ENCODE results near the gene JMJD7.

GRCh38 chr15:41847981-41848380 is 20.1 kb downstream of the JMJD7 start:
- TF ChIP-seq POLR2A (IDR thresholded peaks at IDR 0.05; ENCODE audit: low read depth, low read length) (no peak), POLR2AphosphoS5 (IDR thresholded peaks at IDR 0.05; ENCODE audit: low read depth, low read length) (no peak)
